Effector memory CD4-positive, alpha-beta T cell (primary cell): Measurements from ENCODE around the gene CHRNA1.

ENCODE experiments used
- DNase-seq, 3 donors: peaks; one replicate each; pipeline ENCODE4 v3.0.0-alpha.2; 2020
- H3K27ac ChIP-seq: 2 replicates; pipeline ENCODE4 v1.7.0; 2013; ENCODE audit warnings: mild to moderate bottlenecking, low read length, moderate library complexity; ENCODE audit not compliant: insufficient read depth, poor library complexity, severe bottlenecking
- H3K27me3 ChIP-seq: replicated peaks from 2 replicates; pipeline ENCODE4 v1.7.0; 2013; ENCODE audit warnings: mild to moderate bottlenecking, low read length; ENCODE audit not compliant: insufficient read depth, control insufficient read depth, poor library complexity, severe bottlenecking
- H3K36me3 ChIP-seq: 2 replicates; pipeline ENCODE4 v1.7.0; 2013; ENCODE audit warnings: mild to moderate bottlenecking, low read length, moderate library complexity; ENCODE audit not compliant: control insufficient read depth, insufficient read depth
- H3K4me1 ChIP-seq: 2 replicates; pipeline ENCODE4 v1.7.0; 2013; ENCODE audit warnings: low read length, mild to moderate bottlenecking; ENCODE audit not compliant: control insufficient read depth, insufficient read depth, poor library complexity, severe bottlenecking
- H3K4me3 ChIP-seq: 2 replicates; pipeline ENCODE4 v1.7.0; 2013; ENCODE audit warnings: low read length, low read depth, mild to moderate bottlenecking; ENCODE audit not compliant: insufficient read depth, poor library complexity, severe bottlenecking
- H3K9me3 ChIP-seq: 2 replicates; pipeline ENCODE4 v1.7.0; 2013; ENCODE audit warnings: mild to moderate bottlenecking, low read length, moderate library complexity; ENCODE audit not compliant: control insufficient read depth

Gene CHRNA1

GRCh38 chr2:174776675-174777074 is 12.4 kb upstream of the CHRNA1 start:
- peaks cover 22% of the 10 kb centered on the region for H3K4me1 ChIP-seq
- H3K36me3 ChIP-seq: no peaks in the 10 kb centered on the region
- H3K27me3 ChIP-seq: no peaks in the 10 kb centered on the region
- H3K9me3 ChIP-seq: no peaks in the 10 kb centered on the region
- no peak for DNase-seq
- H3K4me3 ChIP-seq: no peak overlapping the region
- H3K27ac ChIP-seq: no peak overlapping the region

GRCh38 chr2:174776223-174776622 is 12.0 kb upstream of the CHRNA1 start:
- H3K4me1 ChIP-seq: peaks cover 22% of the 10 kb centered on the region
- no peaks in the 10 kb centered on the region for H3K9me3 ChIP-seq
- no peaks in the 10 kb centered on the region for H3K27me3 ChIP-seq
- H3K27ac ChIP-seq: no peak overlapping the region
- no peak for DNase-seq
- no peak overlapping the region for H3K4me3 ChIP-seq
- H3K36me3 ChIP-seq: no peaks in the 10 kb centered on the region

- H3K4me1 ChIP-seq: peaks cover 22% of the 10 kb centered on the region
- no peak for DNase-seq
These were observed 11.3 kb upstream of the CHRNA1 start for GRCh38 chr2:174775571-174775980.

GRCh38 chr2:174774886-174775285 is 10.6 kb upstream of the CHRNA1 start:
- Histone ChIP-seq H3K27me3 (no peaks in the 10 kb centered on the region), H3K4me3 (no peak overlapping the region), H3K27ac (no peak overlapping the region), H3K9me3 (no peaks in the 10 kb centered on the region), H3K36me3 (no peaks in the 10 kb centered on the region), H3K4me1 (peaks cover 20% of the 10 kb centered on the region)
- no peak for DNase-seq

More at GRCh38 chr2:174775571-174775980, 11.3 kb upstream of the CHRNA1 start:
- Histone ChIP-seq H3K36me3 (no peaks in the 10 kb centered on the region), H3K27me3 (no peaks in the 10 kb centered on the region), H3K27ac (no peak overlapping the region), H3K4me3 (no peak overlapping the region), H3K9me3 (no peaks in the 10 kb centered on the region)

GRCh38 chr2:174773215-174773614 is 8.9 kb upstream of the CHRNA1 start:
- Histone ChIP-seq H3K9me3 (no peaks in the 10 kb centered on the region), H3K36me3 (no peaks in the 10 kb centered on the region), H3K27me3 (no peaks in the 10 kb centered on the region), H3K4me1 (peaks cover 8% of the 10 kb centered on the region), H3K27ac (no peak overlapping the region), H3K4me3 (no peak overlapping the region)
- DNase-seq: no peak

- no peaks in the 10 kb centered on the region for H3K27me3 ChIP-seq
- H3K4me1 ChIP-seq: no peaks in the 10 kb centered on the region
- no peak overlapping the region for H3K4me3 ChIP-seq
- no peaks in the 10 kb centered on the region for H3K36me3 ChIP-seq
- H3K27ac ChIP-seq: no peak overlapping the region
- DNase-seq: no peak
- no peaks in the 10 kb centered on the region for H3K9me3 ChIP-seq
These were observed 8.2 kb upstream of the CHRNA1 start for GRCh38 chr2:174772472-174772801.

GRCh38 chr2:174771631-174772471 is 7.6 kb upstream of the CHRNA1 start:
- Histone ChIP-seq H3K27ac (no peak overlapping the region), H3K4me1 (no peaks in the 10 kb centered on the region), H3K36me3 (no peaks in the 10 kb centered on the region), H3K9me3 (no peaks in the 10 kb centered on the region), H3K4me3 (no peak overlapping the region), H3K27me3 (no peaks in the 10 kb centered on the region)
- DNase-seq: no peak

- no peak for DNase-seq
- no peaks in the 10 kb centered on the region for H3K4me1 ChIP-seq
- no peak overlapping the region for H3K27ac ChIP-seq
- no peaks in the 10 kb centered on the region for H3K27me3 ChIP-seq
- H3K4me3 ChIP-seq: no peak overlapping the region
- H3K9me3 ChIP-seq: no peaks in the 10 kb centered on the region
- no peaks in the 10 kb centered on the region for H3K36me3 ChIP-seq
These were observed 6.9 kb upstream of the CHRNA1 start for GRCh38 chr2:174771136-174771535.

GRCh38 chr2:174768557-174768956 is 4.3 kb upstream of the CHRNA1 start:
- no peaks in the 10 kb centered on the region for H3K9me3 ChIP-seq
- H3K27me3 ChIP-seq: no peaks in the 10 kb centered on the region
- H3K27ac ChIP-seq: no peak overlapping the region
- H3K4me1 ChIP-seq: no peaks in the 10 kb centered on the region
- H3K4me3 ChIP-seq: no peak overlapping the region
- DNase-seq: no peak
- no peaks in the 10 kb centered on the region for H3K36me3 ChIP-seq

GRCh38 chr2:174766271-174766670 is 2.0 kb upstream of the CHRNA1 start:
- Histone ChIP-seq H3K36me3 (no peaks in the 10 kb centered on the region), H3K27me3 (no peaks in the 10 kb centered on the region), H3K27ac (no peak overlapping the region), H3K9me3 (no peaks in the 10 kb centered on the region), H3K4me1 (no peaks in the 10 kb centered on the region), H3K4me3 (no peak overlapping the region)
- DNase-seq: no peak
